ENCODE measurements around the gene SOD1. TPM values are rescaled to one million over a fixed set of nuclear protein-coding genes. Genes with fewer than 3 reads are reported as not detected.

Gene SOD1
- total and polyA plus RNA-seq, 2 donors (not counting 3 experiments of a cell fraction or from before 2014, with no cell fraction given), result 198 to 268 TPM

- Histone ChIP-seq H3K79me2 (ENCODE audit: control insufficient read depth, insufficient read depth, low read length) (no peaks in the 10 kb centered on the region), H4K20me1 (replicated peaks; ENCODE audit: control insufficient read depth, extremely low read depth, insufficient read depth, low read length) (no peaks in the 10 kb centered on the region), H3K27ac (ENCODE audit: insufficient read depth, low read depth, low read length) (no peak overlapping the region), H3K4me2 (ENCODE audit: insufficient read depth, low read length) (no peak overlapping the region), H3K36me3 (ENCODE audit: control insufficient read depth in 2 of 2, extremely low read depth in 1 of 2, insufficient read depth in 2 of 2, low read length in 2 of 2) (peaks cover 3% of the 10 kb centered on the region in 2 experiments), H2AFZ (ENCODE audit: low read depth, low read length) (no peak overlapping the region), H3K9me1 (replicated peaks; ENCODE audit: control insufficient read depth, extremely low read depth, insufficient read depth, low read length) (no peaks in the 10 kb centered on the region), H3K27me3 (ENCODE audit: control insufficient read depth in 2 of 2, insufficient read depth in 2 of 2, low read length in 2 of 2) (no peaks in the 10 kb centered on the region), H3K4me1 (ENCODE audit: control insufficient read depth, extremely low read depth, insufficient read depth, low read length) (no peaks in the 10 kb centered on the region), H3K9ac (replicated peaks; ENCODE audit: extremely low read depth, insufficient read depth, low read length) (no peak overlapping the region), H3K9me3 (replicated peaks; ENCODE audit: control insufficient read depth, insufficient read depth, low read length) (no peaks in the 10 kb centered on the region), H3K4me3 (replicated peaks in 1 of 3; ENCODE audit: insufficient read depth in 1 of 3, low read depth in 1 of 3, low read length in 3 of 3) (no peak overlapping the region)
- intact Hi-C loops (cut with micrococcal nuclease) (no loop called here), dilution Hi-C loops (cut with MboI; ENCODE audit: extremely low pct_ligation_motif_present, low sequenced_read_pairs) (no loop called here)
- FAIRE-seq (no peak), DNase-seq (ENCODE audit: low read depth, low spot score) (no peak)
- BruUV-seq (replicated peaks), result no TSS peak
- ChIA-PET POLR2A (no interaction called here), CTCF (interaction anchor here (1.3 kb wide), 1 partner anchor 36 kb away, joined by 3 read pairs; no protein-coding TSS in a partner anchor)
- TF ChIP-seq MYC (IDR thresholded peaks at IDR 0.05; ENCODE audit: low read depth, low read length) (no peak), POLR2A (IDR thresholded peaks at IDR 0.05; ENCODE audit: low read depth, low read length) (no peak), CTCF (IDR thresholded peaks at IDR 0.05; ENCODE audit: extremely low read depth in 1 of 2, insufficient read depth in 1 of 2, low read depth in 1 of 2, low read length in 2 of 2) (no peak), MAX (IDR thresholded peaks at IDR 0.05; ENCODE audit: insufficient read depth, insufficient read length) (no peak)
These were observed 15.8 kb downstream of the SOD1 start for GRCh38 chr21:31675318-31675717.

GRCh38 chr21:31675960-31676359 lies 16.5 kb downstream of the SOD1 start:
- DNase-seq (ENCODE audit: low read depth, low spot score) (no peak), FAIRE-seq (no peak)
- no peak overlapping the region for H3K9ac ChIP-seq (replicated peaks; ENCODE audit: extremely low read depth, insufficient read depth, low read length)
- H3K9me1 ChIP-seq (replicated peaks; ENCODE audit: control insufficient read depth, extremely low read depth, insufficient read depth, low read length), result no peaks in the 10 kb centered on the region
- H3K27ac ChIP-seq (ENCODE audit: insufficient read depth, low read depth, low read length), result no peak overlapping the region
- no peaks in the 10 kb centered on the region for H3K27me3 ChIP-seq (ENCODE audit: control insufficient read depth in 2 of 2, insufficient read depth in 2 of 2, low read length in 2 of 2)
- no peak overlapping the region for H3K4me2 ChIP-seq (ENCODE audit: insufficient read depth, low read length)
- no peaks in the 10 kb centered on the region for H3K9me3 ChIP-seq (replicated peaks; ENCODE audit: control insufficient read depth, insufficient read depth, low read length)
- no TSS peak for BruUV-seq (replicated peaks)
- TF ChIP-seq POLR2AphosphoS5 (IDR thresholded peaks at IDR 0.05; ENCODE audit: insufficient read depth, low read depth, low read length), result no peak
- no peak for TF ChIP-seq EZH2 (IDR thresholded peaks at IDR 0.05; ENCODE audit: borderline replicate concordance, low read depth, low read length, severe bottlenecking)
- TF ChIP-seq POLR2A (IDR thresholded peaks at IDR 0.05; ENCODE audit: low read depth, low read length), result no peak
- TF ChIP-seq MAX (IDR thresholded peaks at IDR 0.05; ENCODE audit: insufficient read depth, insufficient read length), result no peak
- no peak for TF ChIP-seq JUN (IDR thresholded peaks at IDR 0.05; ENCODE audit: borderline replicate concordance, insufficient read depth, insufficient read length, low read depth)
- TF ChIP-seq FOS (IDR thresholded peaks at IDR 0.05; ENCODE audit: borderline replicate concordance, insufficient read depth, low read length), result no peak
- TF ChIP-seq CTCF (IDR thresholded peaks at IDR 0.05; ENCODE audit: extremely low read depth in 1 of 2, insufficient read depth in 1 of 2, low read depth in 1 of 2, low read length in 2 of 2), result no peak
- no peak for TF ChIP-seq MYC (IDR thresholded peaks at IDR 0.05; ENCODE audit: low read depth, low read length)
- TF ChIP-seq GATA2 (IDR thresholded peaks at IDR 0.05; ENCODE audit: insufficient read depth, insufficient read length, low read depth, low read length), result no peak
- ChIA-PET CTCF (no interaction called here), POLR2A (no interaction called here)
- no peaks in the 10 kb centered on the region for H4K20me1 ChIP-seq (replicated peaks; ENCODE audit: control insufficient read depth, extremely low read depth, insufficient read depth, low read length)
- dilution Hi-C loops (cut with MboI; ENCODE audit: extremely low pct_ligation_motif_present, low sequenced_read_pairs), result no loop called here
- no peak overlapping the region for H2AFZ ChIP-seq (ENCODE audit: low read depth, low read length)
- peaks cover 3% of the 10 kb centered on the region in 2 experiments for H3K36me3 ChIP-seq (ENCODE audit: control insufficient read depth in 2 of 2, extremely low read depth in 1 of 2, insufficient read depth in 2 of 2, low read length in 2 of 2)
- no peaks in the 10 kb centered on the region for H3K79me2 ChIP-seq (ENCODE audit: control insufficient read depth, insufficient read depth, low read length)
- no peaks in the 10 kb centered on the region for H3K4me1 ChIP-seq (ENCODE audit: control insufficient read depth, extremely low read depth, insufficient read depth, low read length)
- intact Hi-C loops (cut with micrococcal nuclease), result no loop called here
- H3K4me3 ChIP-seq (replicated peaks in 1 of 3; ENCODE audit: insufficient read depth in 1 of 3, low read depth in 1 of 3, low read length in 3 of 3), result no peak overlapping the region

Measured in endothelial cell of umbilical vein (primary cell).